Stimulated activated CD8-positive, alpha-beta memory T cell treated with anti-CD3 and anti-CD28 coated beads, Interleukin-15, amount 100 ng/mL, for 1 hour (primary cell): ENCODE measurements around the gene DSG4.
"Not testable (repeated sequence)": the region's sequence is repeated elsewhere in the genome, so short reads cannot be mapped to it uniquely, and the experiment has no call there.

ENCODE experiments used
- DNase-seq: peaks from one replicate; pipeline ENCODE4 v3.0.0-alpha.2; 2020; ENCODE audit warnings: low read depth

Gene DSG4

GRCh38 chr18:31376477-31376876 is at the start of gene DSG4:
DSG4 (plus strand) TSS chr18:31376777; CDS start chr18:31376912, 135 bp downstream.
- no peak for DNase-seq

- DNase-seq, result no peak
Observed at GRCh38 chr18:31329787-31330438, 46.7 kb upstream of the DSG4 start.

DNA sequence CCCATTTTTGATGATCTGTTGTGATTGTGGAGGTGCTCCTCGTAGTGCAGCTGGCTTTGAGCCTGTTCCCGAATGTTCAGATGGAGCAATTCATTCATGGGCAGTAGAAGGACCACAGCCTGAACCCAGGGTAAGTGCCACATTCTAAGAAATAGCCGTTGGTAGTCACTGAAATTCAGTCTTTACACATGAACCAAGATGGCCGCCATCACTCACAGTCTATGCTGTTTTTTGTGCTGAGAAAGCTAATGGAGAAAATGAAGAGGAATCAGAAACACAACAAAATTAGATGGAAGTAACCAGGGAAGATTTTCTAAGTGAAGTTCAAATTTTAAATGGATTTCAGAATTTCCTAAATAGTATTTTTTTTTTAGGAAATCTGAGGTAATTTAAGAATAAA is 33.1 kb upstream of the DSG4 start:
- DNase-seq, result no peak

DNA sequence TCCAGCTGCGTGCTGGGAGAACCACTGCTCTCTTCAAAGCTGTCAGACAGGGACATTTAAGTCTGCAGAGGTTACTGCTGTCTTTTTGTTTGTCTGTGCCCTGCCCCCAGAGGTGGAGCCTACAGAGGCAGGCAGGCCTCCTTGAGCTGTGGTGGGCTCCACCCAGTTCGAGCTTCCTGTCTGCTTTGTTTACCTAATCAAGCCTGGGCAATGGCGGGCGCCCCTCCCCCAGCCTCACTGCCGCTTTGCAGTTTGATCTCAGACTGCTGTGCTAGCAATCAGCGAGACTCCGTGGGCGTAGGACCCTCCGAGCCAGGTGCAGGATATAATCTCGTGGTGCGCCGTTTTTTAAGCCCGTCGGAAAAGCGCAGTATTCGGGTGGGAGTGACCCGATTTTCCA is 23.2 kb upstream of the DSG4 start:
- not testable (repeated sequence) for DNase-seq

DNA sequence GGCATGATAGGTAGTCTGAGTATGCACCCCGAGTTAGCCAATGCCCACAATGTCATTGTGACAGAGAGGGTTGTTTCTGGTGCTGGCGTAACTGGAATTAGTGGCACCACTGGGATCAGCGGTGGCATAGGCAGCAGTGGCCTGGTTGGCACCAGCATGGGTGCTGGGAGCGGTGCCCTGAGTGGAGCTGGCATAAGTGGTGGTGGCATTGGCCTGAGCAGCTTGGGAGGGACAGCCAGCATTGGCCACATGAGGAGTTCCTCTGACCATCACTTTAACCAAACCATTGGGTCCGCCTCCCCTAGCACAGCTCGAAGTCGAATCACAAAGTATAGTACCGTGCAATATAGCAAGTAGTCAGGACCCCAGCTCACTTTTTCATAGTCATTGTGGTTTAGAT is 21.6 kb upstream of the DSG4 start:
- no peak for DNase-seq

GRCh38 chr18:31356025-31356424 is 20.6 kb upstream of the DSG4 start:
- no peak for DNase-seq

GRCh38 chr18:31364190-31364589 is 12.4 kb upstream of the DSG4 start:
- DNase-seq, result no peak

GRCh38 chr18:31369478-31369877 is 7.1 kb upstream of the DSG4 start:
- no peak for DNase-seq

DNA sequence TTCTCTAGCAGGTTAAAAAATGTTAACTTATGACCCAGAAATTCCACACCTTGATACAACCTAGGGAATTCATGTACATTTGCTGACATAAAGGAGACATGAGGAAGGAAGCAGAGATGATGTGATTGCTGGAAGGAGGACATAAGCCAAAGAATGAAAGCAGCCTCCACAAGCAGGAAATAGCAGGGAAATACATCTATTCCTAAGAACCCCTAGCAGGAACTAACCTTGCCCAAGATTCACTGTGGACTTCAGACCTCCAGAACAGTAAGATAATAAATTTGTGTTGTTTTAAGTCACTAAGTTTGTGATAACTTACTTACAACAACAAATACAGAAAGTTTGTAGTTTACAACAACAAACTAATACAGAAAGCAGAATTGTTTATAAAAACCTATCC is 4.6 kb upstream of the DSG4 start:
- no peak for DNase-seq

GRCh38 chr18:31373641-31374040 is 2.9 kb upstream of the DSG4 start:
- no peak for DNase-seq

GRCh38 chr18:31380912-31381311 is 4.3 kb downstream of the DSG4 start:
- DNase-seq, result no peak

DNA sequence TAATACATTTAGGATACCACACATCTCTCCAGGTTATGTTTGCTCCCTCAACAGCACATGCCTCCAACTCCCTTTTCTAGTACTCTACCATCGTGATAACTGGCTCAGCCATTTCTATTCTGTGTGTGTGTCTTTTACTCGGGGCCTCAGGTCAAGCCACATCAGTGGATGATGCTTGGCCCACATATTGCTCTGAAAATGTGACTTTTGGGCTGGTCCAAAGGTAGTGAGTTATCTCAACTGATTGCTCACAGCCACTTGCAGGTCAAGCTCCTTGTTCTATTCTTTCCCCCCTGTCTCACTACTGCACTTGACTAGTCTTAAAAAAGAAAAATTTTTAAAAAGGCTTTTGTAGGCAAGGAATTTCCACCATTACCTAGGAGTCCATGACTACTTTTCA is 5.5 kb downstream of the DSG4 start:
- DNase-seq, result no peak

- DNase-seq, result no peak
Observed at GRCh38 chr18:31386741-31387140, 10.2 kb downstream of the DSG4 start.

GRCh38 chr18:31393286-31393685 is 16.7 kb downstream of the DSG4 start:
- no peak for DNase-seq

GRCh38 chr18:31396796-31397612 is 20.4 kb downstream of the DSG4 start:
- no peak for DNase-seq

DNA sequence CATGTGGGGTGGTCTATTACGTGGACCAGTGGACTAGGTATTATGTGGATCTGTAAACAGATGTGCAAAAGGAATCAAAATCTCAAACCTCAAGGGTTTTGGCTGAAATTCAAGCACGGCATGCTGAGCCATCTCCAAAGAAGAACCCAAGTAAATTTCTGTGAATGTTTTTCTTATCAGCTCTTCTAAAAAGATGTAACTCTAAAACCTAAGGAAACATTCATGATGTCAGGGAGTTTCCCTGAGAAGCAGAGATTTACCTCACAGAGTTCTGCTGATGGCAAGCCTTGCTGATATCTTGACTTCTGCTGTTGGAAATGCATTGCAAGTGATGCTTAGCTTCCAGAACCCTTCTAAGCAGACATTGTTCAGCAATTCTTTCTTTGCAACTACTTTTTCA is 21.6 kb downstream of the DSG4 start:
- no peak for DNase-seq

DNA sequence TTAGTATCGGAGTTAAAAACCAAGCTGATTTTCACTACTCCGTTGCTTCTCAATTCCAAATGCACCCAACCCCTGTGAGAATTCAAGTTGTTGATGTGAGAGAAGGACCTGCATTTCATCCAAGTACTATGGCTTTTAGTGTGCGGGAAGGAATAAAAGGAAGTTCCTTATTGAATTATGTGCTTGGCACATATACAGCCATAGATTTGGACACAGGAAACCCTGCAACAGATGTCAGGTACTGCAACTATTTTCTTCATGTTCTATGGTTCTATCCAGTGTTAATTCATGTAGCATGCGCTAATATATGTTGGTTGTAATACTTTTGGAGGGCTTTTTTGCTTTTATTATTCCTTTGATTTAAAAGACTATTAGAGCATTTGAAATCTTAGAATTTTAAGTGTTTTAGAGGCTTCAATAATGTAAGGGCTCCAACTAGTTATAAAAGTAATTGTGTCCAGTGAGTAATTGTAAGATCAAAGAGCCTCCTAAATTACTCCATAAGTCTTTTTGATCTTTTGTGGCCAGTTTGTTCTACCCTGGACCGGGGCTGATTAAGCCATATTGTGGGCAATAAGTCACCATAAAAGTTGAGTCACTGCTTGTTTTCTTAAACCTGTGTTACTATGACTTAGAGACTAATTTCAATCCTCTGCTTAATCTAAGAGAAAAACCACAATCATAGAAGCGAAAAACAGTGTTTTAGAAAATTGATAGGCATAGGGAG is 22.9 kb downstream of the DSG4 start:
- DNase-seq, result no peak

- no peak for DNase-seq
Observed at GRCh38 chr18:31401156-31402025, 24.8 kb downstream of the DSG4 start.

DNA sequence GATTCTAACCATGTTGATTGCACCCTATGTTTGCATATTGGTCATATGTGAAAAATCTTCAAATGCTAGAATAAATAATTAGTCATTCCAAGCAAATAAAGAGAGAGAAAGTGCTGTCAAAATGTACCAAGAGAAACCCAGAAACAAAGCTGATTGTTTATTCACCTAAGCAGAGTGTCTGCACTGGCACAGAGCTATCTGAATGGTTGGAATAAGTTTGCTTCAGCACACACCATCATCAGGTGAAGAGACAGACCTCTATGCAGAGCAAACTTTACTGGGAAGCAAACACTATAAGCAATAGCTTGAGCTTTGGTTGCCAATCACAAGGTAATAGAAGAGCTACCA is 25.4 kb downstream of the DSG4 start:
- DNase-seq, result no peak

DNA sequence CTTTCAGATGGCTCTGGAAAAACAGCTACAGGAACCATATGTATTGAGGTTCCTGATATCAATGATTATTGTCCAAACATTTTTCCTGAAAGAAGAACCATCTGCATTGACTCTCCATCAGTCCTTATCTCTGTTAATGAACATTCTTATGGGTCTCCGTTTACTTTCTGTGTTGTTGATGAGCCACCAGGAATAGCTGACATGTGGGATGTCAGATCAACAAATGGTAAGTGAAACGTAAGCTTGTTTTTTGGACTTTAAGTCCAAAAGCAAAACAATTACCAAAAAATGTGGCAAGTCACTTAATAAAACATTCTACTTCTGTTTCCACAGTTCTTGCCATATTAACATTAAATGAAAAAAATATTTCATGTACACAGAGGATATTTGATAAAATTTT is 26.8 kb downstream of the DSG4 start:
- no peak for DNase-seq

GRCh38 chr18:31407649-31408048 is 31.1 kb downstream of the DSG4 start:
- DNase-seq, result no peak

DNA sequence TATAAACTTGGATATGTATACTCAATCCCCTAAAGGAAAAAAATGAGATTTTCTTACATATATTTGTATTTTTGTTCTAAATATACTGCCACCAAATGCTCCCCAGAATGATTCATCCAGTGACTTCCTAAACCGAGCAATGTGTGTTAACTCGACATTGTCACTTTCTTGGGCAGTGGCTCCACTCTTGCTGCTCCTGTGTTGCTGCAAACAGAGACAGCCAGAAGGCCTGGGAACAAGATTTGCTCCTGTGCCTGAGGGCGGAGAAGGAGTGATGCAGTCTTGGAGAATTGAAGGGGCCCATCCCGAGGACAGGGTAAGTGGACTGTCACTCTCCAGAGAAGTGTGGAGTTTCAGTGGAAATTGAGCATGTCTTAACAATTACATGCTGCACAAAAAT is 32.7 kb downstream of the DSG4 start:
- DNase-seq, result no peak
